Choroid plexus epithelial cell (primary cell): ENCODE data around the gene ADAMTS17.
"Not testable (repeated sequence)": the region's sequence is repeated elsewhere in the genome, so short reads cannot be mapped to it uniquely, and the experiment has no call there.

ENCODE experiments used
- DNase-seq: peaks from one replicate; pipeline ENCODE4 v3.0.0-alpha.2; 2010; ENCODE audit warnings: low read depth
- H3K4me3 ChIP-seq: 2 replicates; pipeline ENCODE4 v1.5.1; 2011; ENCODE audit warnings: low read depth, mild to moderate bottlenecking, control low read depth, low read length, moderate library complexity
- CTCF ChIP-seq: conservative IDR thresholded peaks from 2 replicates; pipeline ENCODE4 v1.5.1; 2011; ENCODE audit warnings: low read depth, mild to moderate bottlenecking, control low read depth, inconsistent platforms, low read length, moderate library complexity

Gene ADAMTS17

GRCh38 chr15:100346866-100347512 lies 5.2 kb upstream of the ADAMTS17 start:
- DNase-seq: peak; percentile 3
- H3K4me3 ChIP-seq: no peak overlapping the region
- TF ChIP-seq CTCF: no peak

GRCh38 chr15:100345438-100345837 lies 3.7 kb upstream of the ADAMTS17 start:
- no peak for TF ChIP-seq CTCF
- DNase-seq: no peak

GRCh38 chr15:100343251-100343650 lies 1.5 kb upstream of the ADAMTS17 start:
- no peak for TF ChIP-seq CTCF
- no peak for DNase-seq
- no peak overlapping the region for H3K4me3 ChIP-seq

More at GRCh38 chr15:100345438-100345837, 3.7 kb upstream of the ADAMTS17 start:
- no peak overlapping the region for H3K4me3 ChIP-seq

- DNase-seq: no peak
- peak overlapping the region; percentile 46 for H3K4me3 ChIP-seq
- TF ChIP-seq CTCF: no peak
These were observed 481 bp downstream of the ADAMTS17 start for GRCh38 chr15:100341239-100341749.

- TF ChIP-seq CTCF: no peak
- no peak for DNase-seq
- H3K4me3 ChIP-seq: no peak overlapping the region
These were observed 995 bp downstream of the ADAMTS17 start for GRCh38 chr15:100340721-100341238.

GRCh38 chr15:100339999-100340398 lies 1.8 kb downstream of the ADAMTS17 start:
- H3K4me3 ChIP-seq: no peak overlapping the region
- no peak for TF ChIP-seq CTCF
- no peak for DNase-seq

- DNase-seq, H3K4me3 ChIP-seq: not testable (repeated sequence)
These were observed 2.3 kb downstream of the ADAMTS17 start for GRCh38 chr15:100339451-100339850.
